ENCODE measurements around the gene ZNF24.

DNA sequence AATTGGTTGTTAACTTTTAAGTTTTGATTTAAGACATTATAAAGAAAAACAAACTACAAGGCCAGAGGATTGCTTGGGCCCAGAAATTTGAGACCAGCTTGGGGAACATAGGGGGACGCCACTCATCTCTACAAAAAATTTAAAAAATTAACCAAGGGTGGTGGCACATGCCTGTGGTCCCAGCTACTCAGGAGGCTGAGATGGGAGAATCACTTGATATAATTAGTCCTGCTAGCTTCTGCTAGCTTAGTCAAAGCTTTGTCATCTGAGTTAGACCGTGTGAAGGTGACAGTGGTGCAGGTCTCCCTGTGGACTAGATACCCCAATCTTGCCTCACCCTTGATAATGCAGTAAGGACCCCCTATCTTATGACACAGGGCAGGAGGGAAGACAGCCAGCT, 38.9 kb upstream of the ZNF24 start:
- TF ChIP-seq, protein P1, sequence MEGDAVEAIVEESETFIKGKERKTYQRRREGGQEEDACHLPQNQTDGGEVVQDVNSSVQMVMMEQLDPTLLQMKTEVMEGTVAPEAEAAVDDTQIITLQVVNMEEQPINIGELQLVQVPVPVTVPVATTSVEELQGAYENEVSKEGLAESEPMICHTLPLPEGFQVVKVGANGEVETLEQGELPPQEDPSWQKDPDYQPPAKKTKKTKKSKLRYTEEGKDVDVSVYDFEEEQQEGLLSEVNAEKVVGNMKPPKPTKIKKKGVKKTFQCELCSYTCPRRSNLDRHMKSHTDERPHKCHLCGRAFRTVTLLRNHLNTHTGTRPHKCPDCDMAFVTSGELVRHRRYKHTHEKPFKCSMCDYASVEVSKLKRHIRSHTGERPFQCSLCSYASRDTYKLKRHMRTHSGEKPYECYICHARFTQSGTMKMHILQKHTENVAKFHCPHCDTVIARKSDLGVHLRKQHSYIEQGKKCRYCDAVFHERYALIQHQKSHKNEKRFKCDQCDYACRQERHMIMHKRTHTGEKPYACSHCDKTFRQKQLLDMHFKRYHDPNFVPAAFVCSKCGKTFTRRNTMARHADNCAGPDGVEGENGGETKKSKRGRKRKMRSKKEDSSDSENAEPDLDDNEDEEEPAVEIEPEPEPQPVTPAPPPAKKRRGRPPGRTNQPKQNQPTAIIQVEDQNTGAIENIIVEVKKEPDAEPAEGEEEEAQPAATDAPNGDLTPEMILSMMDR (IDR thresholded peaks at IDR 0.05): no peak
- TF ChIP-seq POLR2AphosphoS5 (IDR thresholded peaks at IDR 0.05; ENCODE audit: low read depth, low read length): no peak
- TF ChIP-seq, protein P2, sequence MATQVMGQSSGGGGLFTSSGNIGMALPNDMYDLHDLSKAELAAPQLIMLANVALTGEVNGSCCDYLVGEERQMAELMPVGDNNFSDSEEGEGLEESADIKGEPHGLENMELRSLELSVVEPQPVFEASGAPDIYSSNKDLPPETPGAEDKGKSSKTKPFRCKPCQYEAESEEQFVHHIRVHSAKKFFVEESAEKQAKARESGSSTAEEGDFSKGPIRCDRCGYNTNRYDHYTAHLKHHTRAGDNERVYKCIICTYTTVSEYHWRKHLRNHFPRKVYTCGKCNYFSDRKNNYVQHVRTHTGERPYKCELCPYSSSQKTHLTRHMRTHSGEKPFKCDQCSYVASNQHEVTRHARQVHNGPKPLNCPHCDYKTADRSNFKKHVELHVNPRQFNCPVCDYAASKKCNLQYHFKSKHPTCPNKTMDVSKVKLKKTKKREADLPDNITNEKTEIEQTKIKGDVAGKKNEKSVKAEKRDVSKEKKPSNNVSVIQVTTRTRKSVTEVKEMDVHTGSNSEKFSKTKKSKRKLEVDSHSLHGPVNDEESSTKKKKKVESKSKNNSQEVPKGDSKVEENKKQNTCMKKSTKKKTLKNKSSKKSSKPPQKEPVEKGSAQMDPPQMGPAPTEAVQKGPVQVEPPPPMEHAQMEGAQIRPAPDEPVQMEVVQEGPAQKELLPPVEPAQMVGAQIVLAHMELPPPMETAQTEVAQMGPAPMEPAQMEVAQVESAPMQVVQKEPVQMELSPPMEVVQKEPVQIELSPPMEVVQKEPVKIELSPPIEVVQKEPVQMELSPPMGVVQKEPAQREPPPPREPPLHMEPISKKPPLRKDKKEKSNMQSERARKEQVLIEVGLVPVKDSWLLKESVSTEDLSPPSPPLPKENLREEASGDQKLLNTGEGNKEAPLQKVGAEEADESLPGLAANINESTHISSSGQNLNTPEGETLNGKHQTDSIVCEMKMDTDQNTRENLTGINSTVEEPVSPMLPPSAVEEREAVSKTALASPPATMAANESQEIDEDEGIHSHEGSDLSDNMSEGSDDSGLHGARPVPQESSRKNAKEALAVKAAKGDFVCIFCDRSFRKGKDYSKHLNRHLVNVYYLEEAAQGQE (IDR thresholded peaks at IDR 0.05; ENCODE audit: insufficient read depth in 1 of 2, low read depth in 2 of 2, low read length in 1 of 2): no peak

All from Panc1 (cell line).